Activated naive CD4-positive, alpha-beta T cell treated with anti-CD3 and anti-CD28 coated beads for 36 hours (primary cell): ENCODE data around the gene C9orf85. TPM values are rescaled to one million over a fixed set of nuclear protein-coding genes. Genes with fewer than 3 reads are reported as not detected.

ENCODE experiments used
- CTCF ChIA-PET: fragments of 350-600 bp; sonication (Branson Sonifier 250); formaldehyde crosslinking; loops from one replicate; lab custom pipeline; 2021; ENCODE audit warnings: antibody characterized with exemption; lab: Charles Lee
- DNase-seq: peaks from one replicate; pipeline ENCODE4 v3.0.0-alpha.2; 2020
- H3K27ac Mint-ChIP-seq: one replicate; pipeline ENCODE4 v1.8.0; 2021; ENCODE audit warnings: mild to moderate bottlenecking, mixed read lengths
- H3K27me3 Mint-ChIP-seq: one replicate; pipeline ENCODE4 v1.8.0; 2021; ENCODE audit warnings: low read depth, mixed read lengths
- H3K36me3 Mint-ChIP-seq: one replicate; pipeline ENCODE4 v1.8.0; 2021; ENCODE audit warnings: low read depth, mixed read lengths
- H3K4me1 Mint-ChIP-seq: one replicate; pipeline ENCODE4 v1.8.0; 2021; ENCODE audit warnings: low read depth, mixed read lengths
- H3K4me3 Mint-ChIP-seq: one replicate; pipeline ENCODE4 v1.8.0; 2021; ENCODE audit warnings: mild to moderate bottlenecking, moderate library complexity, mixed read lengths
- H3K9me3 Mint-ChIP-seq: one replicate; pipeline ENCODE4 v1.8.0; 2021; ENCODE audit warnings: mixed read lengths
- intact Hi-C: fragments of 100-400 bp; cut with micrococcal nuclease; formaldehyde crosslinking; loops from one replicate; pipeline ENCODE4 v1.15.1; 2023
- total RNA-seq, 2 experiments: library from RNA; stranded (reverse); gene quantifications; one replicate each; pipeline ENCODE4 v1.2.3, GENCODE V29; 2021

C9orf85 gene, protein sequence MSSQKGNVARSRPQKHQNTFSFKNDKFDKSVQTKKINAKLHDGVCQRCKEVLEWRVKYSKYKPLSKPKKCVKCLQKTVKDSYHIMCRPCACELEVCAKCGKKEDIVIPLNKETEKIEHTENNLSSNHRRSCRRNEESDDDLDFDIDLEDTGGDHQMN
- 1 to 10 TPM; 6.2 to 6.7 TPM for total RNA-seq

DNA sequence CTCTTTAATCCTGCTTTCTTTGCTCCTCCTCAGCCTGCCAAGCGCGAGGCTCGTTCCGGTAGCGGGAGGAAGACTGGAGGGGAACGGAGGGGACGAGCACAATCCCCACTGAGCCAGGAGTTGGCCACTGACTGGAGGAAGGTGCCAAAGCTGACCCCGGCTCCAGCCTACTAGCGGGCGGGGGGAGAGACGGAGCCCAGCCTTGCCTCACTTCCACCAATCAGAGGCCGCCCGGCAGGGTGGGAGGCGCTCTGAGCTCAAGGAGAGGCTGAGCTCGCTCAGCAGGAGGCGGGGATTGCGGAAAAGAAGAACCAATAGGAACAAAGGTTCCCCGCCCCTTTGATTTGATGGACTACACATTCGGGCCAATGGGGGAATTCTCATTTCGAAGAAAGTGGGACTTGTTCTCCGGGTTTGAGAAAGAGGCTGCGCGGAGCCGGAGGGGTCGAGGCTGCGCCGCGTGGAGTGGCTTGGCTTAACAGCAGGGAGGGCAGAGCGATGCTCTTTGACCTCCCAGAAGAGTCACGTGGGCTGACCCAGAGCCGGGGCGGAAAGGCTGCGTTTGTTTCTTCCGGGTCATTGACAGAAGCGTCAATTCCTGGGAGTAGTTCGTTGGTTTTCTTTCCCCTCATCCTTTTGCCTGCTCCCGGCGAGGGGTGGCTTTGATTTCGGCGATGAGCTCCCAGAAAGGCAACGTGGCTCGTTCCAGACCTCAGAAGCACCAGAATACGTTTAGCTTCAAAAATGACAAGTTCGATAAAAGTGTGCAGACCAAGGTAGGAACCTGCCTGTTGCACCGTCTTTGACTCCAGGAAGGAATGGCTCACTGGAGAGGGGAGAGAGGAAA, at the start of gene C9orf85, which contains the start of gene ABHD17B:
C9orf85 (plus strand) TSS at position 579 of the 847 bp plus-strand sequence; CDS start at position 675, 96 bp downstream.
ABHD17B (minus strand) TSS at position 133 of the 847 bp plus-strand sequence. CDS start 36,113 bp downstream, outside the sequence.
- peak within 1 kb of the TSS; percentile 92 for H3K27ac Mint-ChIP-seq
- peak; percentile 97 for DNase-seq
- no peaks in the 10 kb centered on the region for H3K9me3 Mint-ChIP-seq
- H3K27me3 Mint-ChIP-seq = no peaks in the 10 kb centered on the region
- CTCF ChIA-PET = interaction anchor here (0.6 to 1.1 kb wide), 5 partner anchors 55 to 118 kb away, joined by 3 to 4 read pairs (median 4); no protein-coding TSS in a partner anchor
- peaks cover 55% of the 10 kb centered on the region for H3K4me1 Mint-ChIP-seq
- no peaks in the 10 kb centered on the region for H3K36me3 Mint-ChIP-seq
- intact Hi-C loops = loop anchor here (1.0 to 10.0 kb wide), 13 partner anchors 14 to 1656 kb away; partner anchors contain the start of genes CEMIP2, SMC5, TMC1 and ZFAND5
- peak within 1 kb of the TSS; percentile 99 for H3K4me3 Mint-ChIP-seq

DNA sequence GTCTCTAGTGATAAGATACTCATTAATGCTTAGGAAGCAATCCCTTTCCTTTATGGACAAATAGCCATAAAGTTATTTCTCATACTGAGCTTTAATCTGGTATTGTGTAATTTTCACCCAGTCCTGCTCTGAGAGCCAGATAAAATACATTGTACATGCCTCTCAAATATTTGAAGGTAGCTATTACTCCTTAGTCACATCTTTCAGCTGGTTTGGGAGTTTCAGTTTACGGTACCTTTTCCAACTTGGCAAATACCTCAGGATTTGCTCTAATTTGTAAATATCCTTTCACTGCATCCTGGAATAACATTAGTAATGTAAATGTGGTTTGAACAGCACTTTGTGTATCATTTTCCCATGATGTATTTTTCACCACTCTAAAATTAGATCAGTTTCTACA, 47.8 kb upstream of the C9orf85 start:
- peaks cover 7% of the 10 kb centered on the region for H3K4me1 Mint-ChIP-seq
- peaks cover 20% of the 10 kb centered on the region for H3K9me3 Mint-ChIP-seq
- CTCF ChIA-PET = no interaction called here
- H3K36me3 Mint-ChIP-seq = peaks cover 34% of the 10 kb centered on the region
- intact Hi-C loops = no loop called here
- H3K27me3 Mint-ChIP-seq = no peaks in the 10 kb centered on the region
- no peak overlapping the region for H3K27ac Mint-ChIP-seq
- no peak for DNase-seq
- no peak overlapping the region for H3K4me3 Mint-ChIP-seq

DNA sequence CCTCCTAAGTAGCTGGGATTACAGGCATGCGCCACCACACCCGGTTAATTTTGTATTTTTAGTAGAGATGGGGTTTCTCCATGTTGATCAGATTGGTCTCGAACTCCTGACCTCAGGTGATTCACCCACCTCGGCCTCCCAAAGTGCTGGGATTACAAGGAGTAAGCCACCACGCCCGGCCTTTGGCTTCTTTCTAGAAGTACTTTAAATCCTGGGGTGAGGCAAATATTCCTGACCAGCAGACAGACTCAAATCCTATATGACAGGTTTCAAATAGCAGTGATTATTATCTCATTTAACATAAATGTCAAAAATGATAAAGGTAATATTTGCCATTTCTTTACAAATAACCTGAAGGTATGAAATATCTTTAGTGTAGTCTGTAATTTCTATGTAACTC, 36.1 kb upstream of the C9orf85 start:
- CTCF ChIA-PET = no interaction called here
- no peaks in the 10 kb centered on the region for H3K27me3 Mint-ChIP-seq
- intact Hi-C loops = no loop called here

DNA sequence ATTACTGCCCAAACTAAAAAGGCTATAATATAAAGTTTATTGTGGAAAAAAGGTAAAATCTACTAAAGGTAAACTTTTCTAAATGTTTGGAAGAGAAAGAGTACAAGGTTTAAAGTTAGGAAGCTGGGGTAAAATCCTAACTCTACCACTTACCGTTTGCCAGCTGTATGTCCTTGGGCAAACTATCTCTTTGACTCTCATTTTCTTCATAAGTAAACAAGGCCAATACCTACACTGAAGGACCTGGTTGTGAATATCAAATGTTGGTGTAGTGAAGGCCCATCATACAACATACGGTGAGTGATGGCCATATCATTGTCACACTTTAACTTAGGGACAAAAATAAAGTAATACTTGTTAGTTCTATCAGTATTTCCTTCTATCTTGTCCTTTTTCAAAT, 35.3 kb upstream of the C9orf85 start:
- no peak for DNase-seq
- peaks cover 7% of the 10 kb centered on the region for H3K4me1 Mint-ChIP-seq
- intact Hi-C loops = no loop called here
- no peak overlapping the region for H3K27ac Mint-ChIP-seq
- H3K4me3 Mint-ChIP-seq = no peak overlapping the region
- CTCF ChIA-PET = no interaction called here
- H3K36me3 Mint-ChIP-seq = peaks cover 25% of the 10 kb centered on the region
- peaks cover 19% of the 10 kb centered on the region for H3K9me3 Mint-ChIP-seq
- H3K27me3 Mint-ChIP-seq = no peaks in the 10 kb centered on the region

More for the DNA sequence above, 36.1 kb upstream of the C9orf85 start:
- Mint-ChIP-seq H3K36me3 (peaks cover 24% of the 10 kb centered on the region), H3K9me3 (peaks cover 15% of the 10 kb centered on the region), H3K27ac (no peak overlapping the region), H3K4me3 (no peak overlapping the region), H3K4me1 (peaks cover 7% of the 10 kb centered on the region)
- no peak for DNase-seq

DNA sequence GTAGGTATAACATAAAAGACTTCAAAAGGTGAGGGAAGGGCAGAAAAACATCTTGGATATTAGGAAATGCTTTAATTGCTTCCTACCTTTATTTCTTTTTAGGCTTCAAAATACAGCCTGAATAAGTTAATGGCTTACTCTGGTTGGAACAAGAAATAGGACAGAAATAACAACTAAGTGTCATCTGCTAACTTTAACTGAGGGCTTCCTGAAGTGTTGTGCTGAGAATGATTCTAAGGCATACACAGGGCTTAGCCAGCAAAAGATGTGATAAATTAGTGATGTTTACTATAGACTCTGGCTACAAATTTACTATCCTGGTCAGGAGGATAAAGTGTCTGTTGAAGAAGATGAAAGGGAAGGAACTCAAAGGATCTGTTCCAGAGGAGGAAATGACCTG, 34.6 kb upstream of the C9orf85 start:
- peaks cover 7% of the 10 kb centered on the region for H3K4me1 Mint-ChIP-seq
- H3K27me3 Mint-ChIP-seq = no peaks in the 10 kb centered on the region
- peaks cover 31% of the 10 kb centered on the region for H3K36me3 Mint-ChIP-seq
- peaks cover 26% of the 10 kb centered on the region for H3K9me3 Mint-ChIP-seq
- CTCF ChIA-PET = no interaction called here
- intact Hi-C loops = no loop called here
- peak overlapping the region; percentile 22 for H3K27ac Mint-ChIP-seq
- DNase-seq = no peak
- H3K4me3 Mint-ChIP-seq = no peak overlapping the region

DNA sequence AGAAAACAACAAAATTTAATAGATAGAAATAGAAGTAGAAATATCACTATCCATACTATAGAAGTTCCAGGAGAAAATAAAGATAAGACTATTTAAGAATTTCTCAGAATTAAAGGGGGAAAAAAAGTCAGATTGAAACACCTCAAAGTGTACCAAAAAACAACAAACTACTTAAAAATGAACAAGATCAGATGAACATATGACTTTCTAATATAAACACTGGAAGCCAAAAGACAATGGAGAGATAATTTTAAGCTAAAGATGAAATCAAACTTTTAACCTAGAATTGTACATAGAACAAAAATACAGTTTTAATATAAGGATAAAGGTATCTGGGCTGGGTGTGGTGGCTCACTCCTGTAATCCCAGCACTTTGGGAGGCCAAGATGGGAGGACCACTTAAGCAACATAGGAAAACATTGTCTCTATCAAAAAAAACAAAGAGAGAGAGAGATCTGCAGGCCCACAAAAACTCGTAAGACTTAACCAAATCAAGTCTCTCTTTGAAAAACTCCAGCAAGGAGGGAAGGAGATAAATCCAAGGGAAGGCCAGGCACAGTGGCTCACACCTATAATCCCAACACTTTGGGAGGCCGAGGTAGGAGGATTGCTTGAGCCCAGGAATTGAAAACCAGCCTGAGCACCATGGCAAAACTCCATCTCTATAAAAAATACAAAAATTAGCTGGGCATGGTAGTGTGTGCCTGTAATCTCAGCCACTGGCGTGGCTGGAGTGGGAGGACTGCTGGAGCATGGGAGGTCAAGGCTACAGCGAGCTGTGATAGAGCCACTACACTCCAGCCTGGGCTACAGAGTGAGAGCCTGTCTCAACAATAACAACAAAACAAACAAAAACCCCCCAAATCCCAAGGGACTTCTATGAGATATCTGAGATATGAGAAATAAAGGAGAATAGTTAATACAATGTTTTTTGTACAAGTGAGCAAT, 32.8 kb upstream of the C9orf85 start:
- intact Hi-C loops = no loop called here
- no peaks in the 10 kb centered on the region for H3K27me3 Mint-ChIP-seq
- H3K27ac Mint-ChIP-seq = no peak overlapping the region
- peaks cover 41% of the 10 kb centered on the region for H3K36me3 Mint-ChIP-seq
- DNase-seq = no peak
- H3K4me3 Mint-ChIP-seq = no peak overlapping the region
- peaks cover 35% of the 10 kb centered on the region for H3K9me3 Mint-ChIP-seq
- CTCF ChIA-PET = no interaction called here
- H3K4me1 Mint-ChIP-seq = peaks cover 7% of the 10 kb centered on the region

DNA sequence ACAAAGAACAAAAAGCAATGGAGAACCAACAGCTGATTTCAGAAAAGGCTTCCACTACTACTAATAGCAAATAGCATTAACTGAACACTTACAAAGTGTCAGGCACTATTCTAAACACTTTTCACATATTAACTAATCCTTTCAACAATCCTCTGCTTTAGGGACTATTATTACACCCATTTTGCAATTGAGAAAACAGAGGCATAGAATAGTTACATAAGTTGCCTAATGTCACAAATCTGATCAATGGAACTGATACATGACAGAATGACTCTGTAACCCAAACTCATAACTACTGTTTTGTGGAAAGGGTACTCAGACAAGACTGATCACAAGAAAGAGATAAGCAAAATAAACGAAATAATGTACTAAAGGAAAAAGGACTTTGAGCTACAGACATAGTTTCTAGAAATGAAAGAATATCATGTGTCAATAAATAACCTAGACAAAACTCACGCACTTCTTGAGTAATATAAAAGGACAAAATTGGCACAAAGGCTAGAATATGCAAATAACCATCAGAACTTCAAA, 31.7 kb upstream of the C9orf85 start:
- no peak overlapping the region for H3K4me3 Mint-ChIP-seq
- H3K27ac Mint-ChIP-seq = no peak overlapping the region
- intact Hi-C loops = no loop called here
- H3K4me1 Mint-ChIP-seq = peaks cover 8% of the 10 kb centered on the region
- no peak for DNase-seq
- H3K36me3 Mint-ChIP-seq = peaks cover 49% of the 10 kb centered on the region
- no peaks in the 10 kb centered on the region for H3K27me3 Mint-ChIP-seq
- CTCF ChIA-PET = no interaction called here
- peaks cover 44% of the 10 kb centered on the region for H3K9me3 Mint-ChIP-seq

DNA sequence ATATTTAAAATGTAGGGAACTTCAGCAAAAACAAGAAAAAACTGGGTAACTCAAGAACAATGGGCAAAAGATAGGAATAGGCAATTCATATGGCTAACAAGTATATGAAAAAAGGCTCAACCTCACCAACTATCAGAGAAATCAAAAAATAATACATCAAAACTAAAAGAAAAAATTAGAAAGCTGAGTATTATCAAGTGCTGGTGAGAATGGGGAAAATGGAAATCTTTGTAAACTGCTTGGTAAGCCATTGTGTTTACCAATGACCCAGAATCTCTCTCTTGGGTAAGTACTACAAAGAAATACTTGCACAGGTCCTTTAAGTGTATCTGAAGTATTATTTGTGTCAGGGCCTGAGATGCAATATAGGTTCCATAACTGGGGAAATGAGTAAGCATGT, 27.4 kb upstream of the C9orf85 start:
- intact Hi-C loops = no loop called here
- peaks cover 28% of the 10 kb centered on the region for H3K4me1 Mint-ChIP-seq
- DNase-seq = no peak
- H3K27me3 Mint-ChIP-seq = no peaks in the 10 kb centered on the region
- H3K4me3 Mint-ChIP-seq = no peak overlapping the region
- CTCF ChIA-PET = interaction anchor here (0.8 to 1.0 kb wide), 2 partner anchors 65 to 230 kb away, joined by 4 to 6 read pairs; no protein-coding TSS in a partner anchor
- peaks cover 35% of the 10 kb centered on the region for H3K9me3 Mint-ChIP-seq
- H3K27ac Mint-ChIP-seq = no peak overlapping the region
- H3K36me3 Mint-ChIP-seq = peaks cover 37% of the 10 kb centered on the region

DNA sequence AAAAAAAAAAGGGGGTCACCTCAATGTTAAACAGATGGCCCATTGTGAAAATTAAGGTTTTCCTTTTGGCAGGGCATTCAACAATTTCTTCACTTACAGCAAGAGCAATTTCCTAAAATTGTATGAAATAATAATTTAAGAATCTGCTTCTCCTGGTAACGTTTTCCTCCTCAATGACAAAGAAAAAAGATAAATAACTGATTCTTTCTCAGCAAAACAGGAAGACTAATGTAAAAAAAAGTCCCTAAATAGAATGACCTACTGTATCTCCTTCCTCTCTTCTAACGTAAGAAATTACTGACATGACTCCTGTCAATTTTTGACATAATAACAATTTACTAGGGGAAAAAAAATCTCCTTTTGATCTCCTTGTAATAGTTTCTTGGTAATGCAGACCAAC, 26.0 kb upstream of the C9orf85 start:
- H3K9me3 Mint-ChIP-seq = peaks cover 29% of the 10 kb centered on the region
- CTCF ChIA-PET = interaction anchor here (0.7 to 1.0 kb wide), 2 partner anchors 118 to 273 kb away, joined by 3 read pairs; no protein-coding TSS in a partner anchor
- H3K27me3 Mint-ChIP-seq = no peaks in the 10 kb centered on the region
- peaks cover 33% of the 10 kb centered on the region for H3K36me3 Mint-ChIP-seq
- intact Hi-C loops = loop anchor here (1.0 kb wide), 1 partner anchor 26 kb away; the partner anchor contains the start of genes ABHD17B and C9orf85
- H3K27ac Mint-ChIP-seq = no peak overlapping the region
- DNase-seq = no peak
- H3K4me1 Mint-ChIP-seq = peaks cover 33% of the 10 kb centered on the region
- H3K4me3 Mint-ChIP-seq = no peak overlapping the region

DNA sequence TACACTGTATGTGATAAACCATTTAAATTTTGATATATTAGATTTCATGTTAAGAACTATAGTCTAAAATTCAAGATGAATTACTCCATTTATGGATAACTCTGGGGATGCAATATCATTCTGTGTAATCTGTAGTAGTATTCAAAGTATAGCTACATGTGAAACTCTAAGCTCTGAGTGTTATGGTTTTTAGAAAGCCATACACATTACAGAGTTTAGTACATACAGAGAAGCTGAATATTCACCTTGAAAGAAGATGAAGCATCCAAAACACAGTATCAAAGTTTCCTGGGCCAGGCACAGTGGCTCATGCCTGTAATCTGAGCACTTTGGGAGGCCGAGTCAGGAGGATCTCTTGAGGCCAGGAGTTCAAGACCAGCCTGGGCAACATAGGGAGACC, 25.4 kb upstream of the C9orf85 start:
- no peak overlapping the region for H3K4me3 Mint-ChIP-seq
- DNase-seq = peak; percentile 37
- intact Hi-C loops = loop anchor here (1.0 kb wide), 1 partner anchor 28 kb away; no protein-coding TSS in a partner anchor
- H3K36me3 Mint-ChIP-seq = peaks cover 31% of the 10 kb centered on the region
- H3K27me3 Mint-ChIP-seq = no peaks in the 10 kb centered on the region
- peaks cover 26% of the 10 kb centered on the region for H3K9me3 Mint-ChIP-seq
- CTCF ChIA-PET = interaction anchor here (0.7 to 1.0 kb wide), 2 partner anchors 119 to 274 kb away, joined by 3 read pairs; no protein-coding TSS in a partner anchor
- H3K4me1 Mint-ChIP-seq = peaks cover 33% of the 10 kb centered on the region
- H3K27ac Mint-ChIP-seq = peak overlapping the region; percentile 39

DNA sequence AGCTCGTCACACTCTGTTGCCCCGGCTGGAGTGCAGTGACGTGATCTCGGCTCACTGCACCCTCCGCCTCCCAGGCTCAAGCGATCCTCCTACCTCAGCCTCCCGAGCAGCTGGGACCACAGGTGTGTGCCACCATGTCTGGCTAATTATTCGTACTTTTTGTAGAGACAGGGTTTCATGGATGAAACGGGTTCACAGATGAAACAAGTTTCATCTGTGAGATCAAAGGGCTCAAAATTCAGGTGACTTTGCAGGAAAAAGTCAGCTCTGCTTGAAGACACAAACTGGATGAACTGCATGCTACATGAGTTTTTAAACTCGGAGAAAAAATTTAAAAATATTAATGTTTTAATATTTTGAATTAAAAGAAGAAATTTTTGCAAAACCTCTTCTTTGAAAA, 24.9 kb upstream of the C9orf85 start:
- intact Hi-C loops = loop anchor here (1.0 kb wide), 1 partner anchor 28 kb away; no protein-coding TSS in a partner anchor
- H3K27ac Mint-ChIP-seq = peak overlapping the region; percentile 39

More for the DNA sequence above, 24.9 kb upstream of the C9orf85 start:
- peaks cover 33% of the 10 kb centered on the region for H3K4me1 Mint-ChIP-seq
- DNase-seq = no peak
- peaks cover 21% of the 10 kb centered on the region for H3K9me3 Mint-ChIP-seq
- CTCF ChIA-PET = interaction anchor here (1.0 kb wide), 1 partner anchor 119 kb away, joined by 3 read pairs; no protein-coding TSS in a partner anchor
- no peak overlapping the region for H3K4me3 Mint-ChIP-seq
- peaks cover 27% of the 10 kb centered on the region for H3K36me3 Mint-ChIP-seq
- no peaks in the 10 kb centered on the region for H3K27me3 Mint-ChIP-seq
